Liver (tissue), 3 donors: Measurements from ENCODE around the gene TMEM215.

Experiments used
- CTCF ChIP-seq: fragments of 150-350 bp; IDR thresholded peaks from 2 replicates; pipeline ENCODE4 v1.5.1; 2017; ENCODE audit warnings: improper control_type of control experiment, low read depth, low read length; ENCODE audit not compliant: missing input control
- EGR1 ChIP-seq, 2 donors: IDR thresholded peaks; 2 replicates each; pipeline ENCODE4 v1.6.1; 2016 to 2018; ENCODE audit warnings: antibody characterized with exemption in 2 of 2, low read depth in 2 of 2
- JUND ChIP-seq, 2 donors: IDR thresholded peaks; 2 replicates each; pipeline ENCODE4 v1.6.1; 2016; ENCODE audit warnings: antibody characterized with exemption in 2 of 2
- MAX ChIP-seq: IDR thresholded peaks from 2 replicates; pipeline ENCODE4 v1.6.1; 2016; ENCODE audit warnings: antibody characterized with exemption
- RAD21 ChIP-seq, 2 donors: IDR thresholded peaks; 2 replicates each; pipeline ENCODE4 v1.6.1; 2016; ENCODE audit warnings: antibody characterized with exemption in 2 of 2, mild to moderate bottlenecking in 2 of 2
- RXRA ChIP-seq, 2 donors: IDR thresholded peaks; 2 replicates each; pipeline ENCODE4 v1.6.1; 2017 to 2018; ENCODE audit warnings: antibody characterized with exemption in 2 of 2, mild to moderate bottlenecking in 1 of 2
- SP1 ChIP-seq: IDR thresholded peaks from 2 replicates; pipeline ENCODE4 v1.6.1; 2018; ENCODE audit warnings: antibody characterized with exemption, mild to moderate bottlenecking
- YY1 ChIP-seq: IDR thresholded peaks from 2 replicates; pipeline ENCODE4 v1.6.1; 2016; ENCODE audit warnings: antibody characterized with exemption, mild to moderate bottlenecking
- ZBTB33 ChIP-seq: IDR thresholded peaks from 2 replicates; pipeline ENCODE4 v1.6.1; 2016; ENCODE audit warnings: antibody characterized with exemption
- donor health status: healthy.
- donor health status: healthy.

- TF ChIP-seq CTCF (no peak), RAD21 (IDR thresholded peaks at IDR 0.05) (no peak), EGR1 (IDR thresholded peaks at IDR 0.05; ENCODE audit: low read depth in 2 of 2) (no peak), MAX (no peak), JUND (IDR thresholded peaks at IDR 0.05) (no peak), SP1 (no peak), YY1 (no peak), ZBTB33 (no peak), RXRA (IDR thresholded peaks at IDR 0.05) (no peak)
These were observed 39.8 kb downstream of the TMEM215 start for GRCh38 chr9:32823101-32823500.
